Endometrium (tissue), 2 donors: Measurements from ENCODE around the gene RDH13.
"Not testable (repeated sequence)": the region's sequence is repeated elsewhere in the genome, so short reads cannot be mapped to it uniquely, and the experiment has no call there.

Source experiments
- FAIRE-seq: peaks from 2 replicates; lab custom pipeline; 2012; peaks lifted over from hg19 to GRCh38; lab: Jason Lieb, UNC
- donor health status: control.
- donor health status: control.

RDH13 gene

DNA sequence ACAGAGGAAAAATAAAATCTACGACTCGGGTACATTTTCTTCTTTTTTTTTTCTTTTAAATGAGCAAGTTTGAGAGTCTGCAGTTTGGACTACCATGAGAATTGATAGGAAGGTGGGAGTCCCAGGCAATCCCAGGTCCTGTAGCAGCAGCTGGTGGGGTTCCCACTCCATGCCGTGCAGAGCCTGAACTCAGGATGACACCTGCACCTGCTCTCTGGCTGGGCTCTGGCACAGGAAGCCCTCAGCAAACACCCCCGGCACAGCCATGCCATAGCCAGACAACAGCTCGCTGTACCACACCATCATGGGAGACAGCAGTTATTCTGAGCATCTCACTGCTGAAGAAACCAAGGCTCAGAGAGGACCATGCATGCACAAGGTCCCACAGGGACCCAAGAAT lies 18.7 kb downstream of the RDH13 start:
- no peak for FAIRE-seq

DNA sequence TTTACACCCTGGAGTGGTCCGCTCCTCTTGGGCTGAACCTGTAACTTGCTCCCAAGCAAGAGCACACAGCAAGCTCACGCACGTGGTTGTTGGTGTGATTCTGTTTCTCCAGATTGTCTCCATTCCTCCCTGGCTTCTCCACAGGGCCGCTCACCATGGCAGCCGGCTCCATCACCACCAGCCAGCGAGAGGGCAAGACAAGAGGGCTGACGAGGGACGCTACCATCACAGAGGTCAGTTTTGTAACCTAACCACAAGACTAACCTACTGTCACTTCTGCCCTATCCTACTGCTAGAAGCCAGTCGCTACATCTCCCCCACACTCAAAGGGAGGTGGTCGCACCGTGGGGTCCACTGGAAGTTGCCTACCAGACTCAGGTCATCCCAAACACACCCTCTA lies 20.3 kb downstream of the RDH13 start:
- FAIRE-seq: no peak

DNA sequence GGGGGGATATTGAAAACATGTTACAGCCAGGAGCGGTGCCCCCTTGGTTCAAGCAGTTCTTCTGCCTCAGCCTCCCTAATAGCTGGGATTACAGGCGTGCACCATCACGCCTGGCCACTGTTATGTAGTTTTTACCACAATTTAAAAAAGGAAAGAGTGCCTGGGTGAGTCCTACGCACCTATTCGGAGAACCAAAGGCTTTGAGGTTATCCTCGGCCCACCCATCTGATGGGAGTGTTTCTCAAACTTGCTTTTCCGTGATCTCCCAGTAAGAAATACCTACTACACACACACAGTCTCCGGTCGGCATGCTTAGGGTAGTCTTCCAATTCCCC lies 20.6 kb downstream of the RDH13 start:
- FAIRE-seq: no peak

DNA sequence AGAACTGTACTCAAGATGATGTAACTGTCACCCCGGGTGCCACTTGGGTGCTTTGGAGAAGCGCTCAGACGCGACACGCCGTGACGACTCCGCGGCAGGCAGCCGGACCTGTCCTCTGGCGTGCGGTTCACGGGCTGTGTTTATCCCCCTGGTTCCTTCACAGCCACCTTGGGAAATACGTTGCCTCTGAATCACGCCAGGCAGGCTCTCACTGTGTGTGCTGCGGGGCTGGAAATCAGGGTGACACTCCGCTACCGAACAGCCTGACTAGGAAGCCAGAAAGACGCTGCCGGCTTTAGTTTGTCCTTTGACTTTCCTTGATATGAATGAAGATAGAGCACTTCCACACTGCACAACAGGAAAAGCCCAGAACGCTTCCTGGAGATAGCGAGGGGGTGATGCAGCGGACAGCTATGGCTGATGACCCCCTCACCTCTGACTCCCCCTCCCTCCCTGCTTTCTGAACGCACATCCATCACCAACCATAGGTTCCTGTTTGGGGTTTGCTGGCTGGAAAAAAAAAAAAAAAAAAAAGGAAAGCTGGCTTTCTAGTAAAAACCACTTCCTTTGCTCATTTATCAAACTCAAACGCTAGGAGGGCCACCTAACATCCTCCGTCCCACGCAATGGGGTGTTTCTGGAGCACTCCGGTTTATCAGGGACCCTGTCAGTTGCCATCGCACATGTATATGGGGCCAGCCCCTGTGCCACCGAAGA lies 21.2 kb downstream of the RDH13 start:
- FAIRE-seq: no peak

DNA sequence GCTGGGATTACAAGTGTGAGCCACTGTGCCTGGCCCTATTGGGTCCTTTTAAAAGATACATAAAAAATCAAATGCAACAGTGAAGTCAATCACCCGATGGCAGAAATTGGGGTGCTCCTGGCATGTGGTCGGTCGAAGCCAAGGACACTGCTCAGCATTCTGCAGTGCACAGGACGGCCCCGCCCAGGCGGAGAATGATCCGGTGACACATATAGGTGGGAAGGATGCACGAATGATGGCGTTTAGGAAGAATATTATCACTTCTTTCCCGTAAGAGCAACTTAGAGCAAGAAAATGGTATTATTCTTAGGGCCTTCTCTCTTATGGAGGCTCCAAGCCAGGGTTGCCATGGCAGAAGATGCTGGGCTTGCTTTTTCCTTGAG lies 21.7 kb downstream of the RDH13 start:
- no peak for FAIRE-seq

DNA sequence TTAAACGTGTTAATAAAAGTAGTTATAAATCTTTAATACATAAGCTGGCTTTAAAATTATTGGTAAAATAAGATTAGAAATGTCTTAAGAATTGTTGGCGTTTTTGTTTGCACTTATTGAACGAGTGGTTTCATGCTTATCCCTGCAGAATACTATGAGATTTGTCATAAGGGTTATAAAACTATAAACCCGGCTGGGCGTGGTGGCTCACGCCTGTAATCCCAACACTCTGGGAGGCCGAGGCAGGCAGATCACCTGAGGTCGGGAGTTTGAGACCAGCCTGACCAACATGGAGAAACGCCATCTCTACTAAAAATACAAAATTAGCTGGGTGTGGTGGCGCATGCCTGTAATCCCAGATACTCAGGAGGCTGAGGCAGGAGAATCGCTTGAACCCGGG lies 22.3 kb downstream of the RDH13 start:
- not testable (repeated sequence) for FAIRE-seq

DNA sequence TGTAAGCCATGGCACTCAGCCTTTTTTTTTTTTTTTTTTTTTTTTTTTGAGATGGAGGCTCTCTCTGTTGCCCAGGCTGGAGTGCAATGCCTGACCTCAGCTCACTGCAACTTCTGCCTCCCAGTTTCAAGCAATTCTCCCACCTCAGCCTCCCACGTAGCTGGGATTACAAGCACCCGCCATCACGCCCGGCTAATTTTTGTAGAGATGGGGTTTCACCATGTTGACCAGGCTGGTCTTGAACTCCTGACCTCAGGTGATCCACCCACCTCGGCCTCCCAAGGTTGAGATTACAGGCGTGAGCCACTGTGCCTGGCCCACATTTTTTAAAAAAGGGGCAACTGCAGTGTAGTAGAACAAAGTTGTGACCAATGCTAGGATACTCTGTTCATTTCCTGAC lies 25.3 kb downstream of the RDH13 start:
- not testable (repeated sequence) for FAIRE-seq

DNA sequence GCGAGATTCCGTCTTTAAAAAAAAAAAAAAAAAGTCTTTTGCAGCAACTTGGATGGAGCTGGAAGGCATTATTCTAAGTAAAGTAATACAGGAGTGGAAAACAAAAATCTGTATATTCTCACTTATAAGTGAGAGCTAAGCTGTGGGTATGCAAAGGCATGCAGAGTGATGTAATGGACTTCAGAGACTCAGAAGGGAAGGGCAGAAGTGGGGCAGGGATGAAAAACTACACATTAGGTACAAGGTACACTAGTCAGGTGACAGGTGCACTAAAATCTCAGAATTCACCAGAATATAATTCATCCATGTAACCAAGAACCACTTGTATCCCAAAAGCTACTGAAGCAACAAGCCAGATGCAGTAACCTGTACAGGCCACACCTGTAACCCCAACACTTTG lies 26.9 kb downstream of the RDH13 start:
- no peak for FAIRE-seq

DNA sequence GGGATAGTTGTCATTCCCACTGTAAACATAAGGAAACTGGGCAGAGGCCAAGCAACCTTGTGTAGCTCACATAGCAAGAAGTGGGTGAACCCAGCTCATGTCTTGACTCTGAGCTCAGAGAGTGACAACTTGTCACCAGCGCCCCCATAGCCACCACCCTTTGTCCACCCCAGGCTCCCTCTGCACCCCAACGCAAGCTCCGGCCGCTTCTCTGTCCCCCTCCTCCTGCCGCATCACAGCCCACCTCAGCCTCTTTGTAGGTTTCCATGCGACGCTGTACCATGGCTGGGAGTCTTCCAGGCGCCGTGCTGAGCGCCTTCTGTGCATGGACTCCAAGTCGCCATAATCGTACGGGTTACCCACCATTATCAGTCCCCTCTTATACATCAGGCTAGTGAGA lies 28.2 kb downstream of the RDH13 start:
- FAIRE-seq: no peak

DNA sequence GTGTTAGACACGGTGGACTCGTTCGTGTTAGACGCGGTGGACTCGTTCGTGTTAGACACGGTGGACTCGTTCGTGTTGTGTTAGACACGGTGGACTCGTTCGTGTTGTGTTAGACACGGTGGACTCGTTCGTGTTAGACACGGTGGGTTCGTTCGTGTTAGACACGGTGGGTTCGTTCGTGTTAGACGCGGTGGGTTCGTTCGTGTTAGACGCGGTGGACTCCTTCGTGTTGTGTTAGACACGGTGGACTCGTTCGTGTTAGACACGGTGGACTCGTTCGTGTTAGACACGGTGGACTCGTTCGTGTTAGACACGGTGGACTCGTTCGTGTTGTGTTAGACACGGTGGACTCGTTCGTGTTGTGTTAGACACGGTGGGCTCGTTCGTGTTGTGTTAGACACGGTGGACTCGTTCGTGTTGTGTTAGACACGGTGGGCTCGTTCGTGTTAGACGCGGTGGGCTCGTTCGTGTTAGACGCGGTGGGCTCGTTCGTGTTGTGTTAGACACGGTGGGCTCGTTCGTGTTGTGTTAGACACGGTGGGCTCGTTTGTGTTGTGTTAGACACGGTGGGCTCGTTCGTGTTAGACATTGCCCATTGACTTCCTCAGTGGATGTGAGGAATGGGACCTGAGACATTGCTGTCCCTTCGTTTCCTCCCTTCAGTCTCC lies 29.8 kb downstream of the RDH13 start:
- not testable (repeated sequence) for FAIRE-seq

DNA sequence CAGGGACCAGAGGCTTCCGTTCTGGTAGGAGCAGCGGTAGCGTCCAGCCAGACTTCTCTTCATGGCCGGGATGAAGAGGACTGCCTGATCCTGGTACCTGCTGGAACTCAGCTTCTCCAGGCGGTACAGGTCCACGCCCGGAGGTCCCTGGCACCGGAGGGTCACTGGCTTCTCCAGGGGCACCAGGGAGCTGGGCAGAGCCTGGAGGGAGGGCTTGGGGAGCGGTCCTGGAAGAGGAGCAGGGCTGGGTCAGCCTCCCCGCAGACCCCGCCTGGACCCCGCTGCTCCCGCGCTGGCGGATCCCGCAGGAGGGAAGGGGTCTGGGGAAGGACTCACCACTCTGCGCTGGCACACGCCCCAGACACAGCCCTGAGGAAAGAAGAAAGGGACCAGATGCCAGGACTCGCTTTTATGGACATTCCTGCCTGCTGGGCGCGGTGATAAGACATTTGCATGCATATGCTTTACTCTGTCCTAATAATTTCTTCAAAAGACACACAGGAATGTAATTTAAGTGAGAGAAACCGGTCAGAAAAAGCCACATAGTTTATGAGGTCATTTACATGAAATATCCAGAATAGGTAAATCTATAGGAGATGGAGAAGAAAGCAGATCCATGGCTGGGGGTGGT lies 30.7 kb downstream of the RDH13 start:
- no peak for FAIRE-seq

DNA sequence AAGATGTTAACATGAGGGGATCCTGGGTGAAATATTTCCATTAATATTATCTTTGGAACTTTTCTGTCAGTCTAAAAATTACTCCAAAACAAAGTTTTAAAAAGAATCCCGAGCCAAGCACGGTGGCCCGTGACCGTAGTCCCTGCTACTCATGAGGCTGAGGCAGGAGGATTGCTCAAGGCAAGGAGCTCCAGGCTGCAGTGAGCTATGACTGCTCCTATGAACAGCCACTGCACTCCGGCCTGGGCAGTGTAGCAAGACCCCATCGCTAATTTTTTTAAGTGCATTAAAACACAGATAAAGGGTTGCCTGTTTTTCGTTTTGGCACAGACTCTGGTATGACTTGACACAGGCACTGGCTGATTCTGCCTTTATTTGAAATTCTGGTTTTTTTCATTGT lies 31.8 kb downstream of the RDH13 start:
- FAIRE-seq: no peak

DNA sequence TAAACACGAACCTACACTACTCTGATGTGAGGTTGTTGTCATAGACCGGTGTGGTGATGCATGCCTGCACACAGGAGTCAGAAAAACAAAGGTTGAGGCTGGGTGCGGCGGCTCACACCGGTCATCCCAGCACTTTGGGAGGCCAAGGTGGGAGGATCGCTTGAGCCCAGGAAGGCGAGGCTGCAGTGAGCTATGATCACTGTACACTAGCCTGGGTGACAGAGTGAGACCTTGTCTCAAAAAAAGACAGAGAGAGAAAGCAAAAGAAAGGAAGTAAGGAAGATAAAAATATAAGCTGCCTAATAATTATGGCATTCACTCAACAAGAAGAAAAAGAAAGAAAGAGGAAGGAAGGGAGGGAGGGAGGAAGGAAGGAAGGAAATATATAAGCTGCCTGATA lies 34.2 kb downstream of the RDH13 start:
- no peak for FAIRE-seq

DNA sequence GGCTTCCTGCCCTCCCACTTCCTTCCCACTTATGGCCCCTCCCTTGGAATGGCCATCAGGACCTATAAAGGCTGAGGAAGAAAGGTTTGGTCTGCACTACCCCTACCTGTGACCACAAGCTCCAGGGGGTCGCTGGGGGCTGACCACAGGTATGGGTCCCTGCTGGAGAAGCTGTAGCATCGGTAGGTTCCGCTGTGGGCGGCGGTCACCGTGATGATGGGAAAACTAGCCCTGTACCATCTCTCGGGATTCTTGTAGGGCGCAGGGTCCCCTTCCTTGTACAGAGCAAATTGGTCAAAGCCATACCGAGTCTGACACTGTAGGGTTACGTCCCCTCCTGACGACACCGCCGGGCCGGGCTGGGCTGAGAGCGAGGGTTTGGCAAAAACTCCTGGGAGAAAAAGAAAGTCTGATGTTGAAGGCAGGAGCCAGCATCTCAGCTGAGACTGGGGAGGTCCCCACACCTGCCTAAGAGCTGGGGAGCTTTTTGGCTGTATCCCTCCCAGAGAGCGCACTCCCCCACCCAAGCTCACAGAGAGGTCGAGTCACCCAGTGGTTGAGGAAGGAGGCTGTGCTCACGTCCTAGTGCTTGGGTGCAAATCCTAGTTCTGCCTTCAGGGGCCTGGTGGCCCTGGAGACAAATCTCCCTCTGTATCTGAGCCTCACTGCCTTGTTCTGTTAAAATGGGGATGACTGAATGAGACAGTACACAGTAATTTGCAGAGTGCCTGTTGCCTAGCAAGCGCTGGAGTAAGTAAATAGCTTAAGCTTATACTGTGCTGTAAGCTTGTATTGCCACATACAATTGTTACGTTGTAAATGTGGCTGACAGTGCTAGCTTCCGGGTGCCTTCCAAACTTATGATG lies 35.2 kb downstream of the RDH13 start:
- FAIRE-seq: no peak

DNA sequence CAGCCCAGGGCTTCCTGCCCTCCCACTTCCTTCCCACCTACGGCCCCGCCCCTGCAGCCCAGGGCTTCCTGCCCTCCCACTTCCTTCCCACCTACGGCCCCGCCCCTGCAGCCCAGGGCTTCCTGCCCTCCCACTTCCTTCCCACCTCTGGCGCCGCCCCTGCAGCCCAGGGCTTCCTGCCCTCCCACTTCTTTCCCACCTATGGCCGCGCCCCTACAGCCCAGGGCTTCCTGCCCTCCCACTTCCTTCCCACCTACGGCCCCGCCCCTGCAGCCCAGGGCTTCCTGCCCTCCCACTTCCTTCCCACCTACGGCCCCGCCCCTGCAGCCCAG lies 35.8 kb downstream of the RDH13 start:
- not testable (repeated sequence) for FAIRE-seq

DNA sequence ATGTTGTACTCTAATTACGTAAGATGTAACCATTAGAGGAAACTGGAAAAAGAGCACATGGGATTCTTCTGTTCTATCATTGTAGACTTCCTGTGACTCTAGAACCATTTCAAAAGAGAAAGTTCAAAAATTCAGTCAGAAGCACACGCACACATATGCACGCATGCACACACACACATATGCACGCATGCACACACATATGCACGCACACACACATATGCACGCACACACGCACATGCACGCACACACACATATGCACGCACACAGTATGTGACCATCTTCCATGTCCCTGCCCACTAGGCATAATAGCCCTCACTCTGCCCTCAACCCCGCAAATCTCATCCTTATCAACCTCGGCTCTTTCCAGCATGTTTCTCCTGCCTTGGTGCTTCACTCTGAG lies 38.8 kb downstream of the RDH13 start:
- FAIRE-seq: no peak

DNA sequence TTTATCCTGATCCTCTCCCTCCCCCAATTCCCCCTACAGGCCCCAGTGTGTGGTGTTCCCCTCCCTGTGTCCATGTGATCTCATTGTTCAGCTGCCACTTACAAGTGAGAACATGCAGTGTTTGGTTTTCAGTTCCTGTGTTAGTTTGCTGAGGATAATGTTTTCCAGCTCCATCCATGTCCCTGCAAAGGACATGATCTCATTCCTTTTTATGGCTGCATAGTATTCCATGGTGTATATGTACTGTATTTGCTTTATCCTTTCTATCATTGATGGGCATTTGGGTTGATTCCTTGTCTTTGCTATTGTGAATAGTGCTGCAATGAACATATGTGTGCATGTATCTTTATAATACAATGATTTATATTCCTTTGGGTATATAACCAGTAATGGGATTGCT lies 42.6 kb downstream of the RDH13 start:
- FAIRE-seq: not testable (repeated sequence)

DNA sequence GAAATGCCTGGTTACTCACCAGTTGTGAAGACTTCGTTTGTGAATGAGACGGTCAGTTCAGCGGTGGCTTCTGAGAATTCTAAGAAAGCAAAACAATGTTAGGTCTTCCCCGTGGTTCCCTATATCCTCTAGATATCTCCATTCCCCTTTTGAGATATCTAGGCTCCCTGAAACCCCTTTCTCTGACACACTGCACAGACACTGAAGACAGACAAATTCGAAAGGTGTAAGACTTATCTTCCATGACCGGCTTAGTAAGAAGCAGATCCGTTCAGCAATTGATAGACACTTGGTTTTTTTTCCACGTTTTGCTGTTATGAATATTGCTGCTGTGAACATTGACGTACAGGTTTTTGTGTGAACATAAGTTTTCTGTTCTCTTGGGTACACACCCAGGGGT lies 44.3 kb downstream of the RDH13 start:
- no peak for FAIRE-seq

DNA sequence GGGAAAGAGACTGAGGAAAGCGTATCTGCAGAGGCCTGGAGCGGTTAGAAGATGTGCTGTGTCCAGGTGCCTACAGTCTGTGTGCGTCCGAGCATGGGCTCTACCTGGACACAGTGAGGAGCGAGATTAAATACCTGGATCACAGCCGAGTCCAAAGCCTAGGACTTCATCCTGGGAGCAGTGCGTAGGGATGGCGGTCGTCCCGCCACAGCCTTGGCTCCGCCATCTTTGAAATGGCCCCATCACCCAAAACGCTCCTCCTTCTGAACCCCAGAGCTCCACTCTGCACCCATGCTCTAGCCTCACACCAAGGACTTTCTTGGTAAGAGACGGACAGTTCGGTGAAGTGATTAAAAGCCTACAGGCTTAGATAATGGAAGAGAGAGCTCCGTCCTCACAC lies 44.7 kb downstream of the RDH13 start:
- no peak for FAIRE-seq

DNA sequence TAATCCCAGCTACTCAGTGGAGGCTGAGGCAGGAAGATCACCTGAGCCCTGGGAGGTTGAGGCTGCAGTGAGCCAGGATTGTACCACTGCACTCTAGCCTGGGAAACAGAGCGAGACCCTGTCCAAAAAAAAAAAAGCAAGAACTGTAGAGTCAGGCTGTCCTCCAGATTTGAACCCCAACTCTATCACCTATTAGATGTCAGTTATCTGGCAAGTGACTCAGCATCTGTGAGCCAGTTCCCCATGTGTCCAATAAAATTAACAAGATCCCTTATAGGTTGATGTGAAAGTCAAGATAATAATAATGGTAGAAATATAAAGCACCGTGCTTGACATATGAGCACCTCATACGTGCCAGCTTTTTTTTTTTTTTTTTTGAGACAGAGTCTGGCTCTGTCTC lies 46.9 kb downstream of the RDH13 start:
- FAIRE-seq: no peak

DNA sequence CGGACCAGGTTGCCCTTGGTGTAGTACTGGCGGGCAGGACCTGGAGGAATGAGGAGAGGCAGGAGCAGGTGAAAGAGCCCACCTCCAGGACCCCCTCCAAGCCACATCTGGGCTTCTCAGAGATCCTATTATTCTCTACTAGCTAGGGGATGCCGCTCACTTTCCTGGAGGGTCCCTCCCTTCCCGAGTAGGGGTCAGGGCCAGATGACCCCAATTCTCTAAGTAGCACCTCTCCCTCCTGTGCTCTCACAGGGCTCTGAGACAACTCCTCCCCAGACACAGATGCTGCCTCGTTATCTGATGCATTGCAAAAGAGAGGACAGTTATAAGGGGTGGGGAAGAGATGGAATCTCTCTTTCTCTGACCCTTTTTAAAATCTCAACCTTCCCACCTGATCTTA lies 47.8 kb downstream of the RDH13 start:
- no peak for FAIRE-seq

DNA sequence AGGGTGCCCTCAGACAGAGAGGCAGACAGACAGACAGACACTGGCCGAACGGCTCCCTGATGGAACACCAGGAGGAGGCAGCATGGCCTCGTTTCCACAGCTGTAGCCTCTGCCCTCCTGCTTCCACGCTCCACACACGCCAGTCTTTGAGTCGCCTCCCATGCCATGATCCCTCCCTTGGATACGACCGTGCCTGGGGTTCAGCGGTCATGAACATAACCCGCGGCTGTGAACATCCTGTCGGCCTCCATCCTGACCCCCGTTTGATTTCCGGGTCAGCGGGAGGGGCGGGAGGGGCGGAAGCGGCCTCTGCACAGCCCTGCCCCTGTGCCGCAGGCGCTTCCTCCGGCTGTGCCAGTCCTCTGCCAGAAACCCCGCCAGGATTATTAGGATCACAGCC lies 48.2 kb downstream of the RDH13 start:
- FAIRE-seq: no peak

DNA sequence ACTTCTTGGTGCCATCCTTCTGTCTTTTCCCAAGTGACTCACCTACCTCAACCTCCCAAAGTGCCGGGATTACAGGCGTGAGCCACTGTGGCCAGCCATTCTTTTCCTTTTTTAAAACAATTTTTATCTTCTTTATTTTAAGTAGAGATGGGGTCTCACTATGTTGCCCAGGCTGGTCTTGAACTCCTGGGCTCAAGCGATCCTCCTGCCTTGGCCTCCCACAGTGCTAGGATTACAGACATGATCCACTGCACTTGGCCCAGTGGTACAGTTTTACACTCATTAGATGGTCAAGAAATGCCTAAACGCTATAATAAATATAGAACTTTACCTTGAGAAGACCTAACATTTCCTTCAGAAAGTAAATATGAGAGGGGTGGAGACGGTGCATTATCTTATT lies 49.4 kb downstream of the RDH13 start:
- FAIRE-seq: no peak
